Mucosa of rectum (tissue), 2 donors: ENCODE data around the gene CD164L2.
A peak's percentile ranks its signal among the peaks of the same experiment; 100 is the strongest.
"Not testable (repeated sequence)": the region's sequence is repeated elsewhere in the genome, so short reads cannot be mapped to it uniquely, and the experiment has no call there.

Experiments
- H3K27ac ChIP-seq, 2 donors: one replicate each; pipeline ENCODE4 v1.7.0; 2013; ENCODE audit warnings: inconsistent platforms in 2 of 2, low read depth in 2 of 2, low read length in 2 of 2
- H3K27me3 ChIP-seq, 2 donors: one replicate each; pipeline ENCODE4 v1.7.0; 2013; ENCODE audit warnings: low read length in 2 of 2; ENCODE audit not compliant: control insufficient read depth in 2 of 2, insufficient read depth in 2 of 2
- H3K36me3 ChIP-seq, 2 donors: one replicate each; pipeline ENCODE4 v1.7.0; 2013; ENCODE audit warnings: low read length in 2 of 2; ENCODE audit not compliant: control insufficient read depth in 2 of 2, insufficient read depth in 2 of 2
- H3K4me1 ChIP-seq, 2 donors: one replicate each; pipeline ENCODE4 v1.7.0; 2013; ENCODE audit warnings: low read length in 2 of 2, mild to moderate bottlenecking in 1 of 2; ENCODE audit not compliant: control insufficient read depth in 2 of 2, insufficient read depth in 2 of 2
- H3K4me3 ChIP-seq, 2 donors: one replicate each; pipeline ENCODE4 v1.7.0; 2013; ENCODE audit warnings: low read length in 2 of 2
- H3K9ac ChIP-seq, 2 donors: one replicate each; pipeline ENCODE4 v1.7.0; 2013; ENCODE audit warnings: low read length in 2 of 2, low read depth in 1 of 2, mild to moderate bottlenecking in 1 of 2
- H3K9me3 ChIP-seq, 2 donors: one replicate each; pipeline ENCODE4 v1.7.0; 2013; ENCODE audit warnings: low read length in 2 of 2; ENCODE audit not compliant: control insufficient read depth in 2 of 2
- donor health status: healthy.
- donor health status: Normal muscosa, but diverticular disease.

CD164L2 gene

GRCh38 chr1:27418326-27419185 lies 35.4 kb upstream of the CD164L2 start:
- Histone ChIP-seq H3K36me3 (peaks cover 51 to 52% of the 10 kb centered on the region in 2 donors), H3K27ac (peak overlapping the region; percentile 67 to 72), H3K27me3 (no peaks in the 10 kb centered on the region), H3K4me1 (peaks cover 0 to 3% of the 10 kb centered on the region in 2 donors), H3K9me3 (no peaks in the 10 kb centered on the region), H3K9ac (no peak overlapping the region), H3K4me3 (no peak overlapping the region)

DNA sequence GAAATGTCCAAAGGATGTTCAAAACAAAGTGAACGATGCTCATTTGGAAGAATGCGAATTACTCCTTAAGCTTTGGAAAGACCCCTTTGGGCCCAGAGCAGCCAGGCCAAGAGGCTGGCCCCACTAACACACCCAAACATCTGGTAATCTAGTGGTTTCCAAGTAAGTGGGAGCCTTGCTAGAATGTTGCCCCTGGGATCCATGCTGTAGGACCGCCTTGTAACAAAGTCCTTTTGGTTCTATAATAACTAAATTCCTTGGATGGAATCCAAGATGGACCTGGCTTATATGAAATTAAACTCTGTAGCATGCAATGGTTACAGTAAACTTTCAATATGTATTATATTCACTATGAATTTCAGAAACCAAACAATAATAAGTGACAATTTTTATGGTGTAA lies 34.6 kb upstream of the CD164L2 start:
- no peak overlapping the region for H3K9ac ChIP-seq
- H3K27ac ChIP-seq = peak overlapping the region; percentile 67 to 72
- peaks cover 0 to 3% of the 10 kb centered on the region in 2 donors for H3K4me1 ChIP-seq
- H3K36me3 ChIP-seq = peaks cover 60% of the 10 kb centered on the region in 2 donors
- H3K9me3 ChIP-seq = no peaks in the 10 kb centered on the region
- no peaks in the 10 kb centered on the region for H3K27me3 ChIP-seq
- no peak overlapping the region for H3K4me3 ChIP-seq

- Histone ChIP-seq H3K4me3 (no peak overlapping the region), H3K4me1 (peaks cover 0 to 3% of the 10 kb centered on the region in 2 donors), H3K36me3 (peaks cover 70% of the 10 kb centered on the region in 2 donors), H3K27ac (no peak overlapping the region), H3K27me3 (no peaks in the 10 kb centered on the region), H3K9ac (no peak overlapping the region), H3K9me3 (no peaks in the 10 kb centered on the region)
Measured at GRCh38 chr1:27416387-27417111, 33.4 kb upstream of the CD164L2 start.

DNA sequence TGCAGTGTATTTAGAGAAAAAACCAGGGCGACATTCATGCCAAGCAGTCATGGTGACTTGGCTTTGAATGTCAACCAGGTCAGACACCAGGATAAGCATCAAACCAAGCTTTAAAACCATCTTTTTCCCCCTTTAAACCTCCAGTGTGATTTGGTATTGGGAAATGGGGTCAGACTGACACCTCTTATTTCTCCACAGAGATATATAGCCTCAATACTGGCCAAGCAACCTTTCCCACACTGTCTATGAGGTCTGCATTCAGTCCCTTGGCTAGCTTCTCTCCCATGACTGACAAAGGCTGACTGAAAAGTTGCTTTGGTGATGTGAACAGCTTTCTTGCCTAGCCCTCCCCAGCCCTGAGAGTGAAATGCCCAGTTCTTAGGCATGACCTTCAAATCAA lies 31.0 kb upstream of the CD164L2 start:
- no peak overlapping the region for H3K27ac ChIP-seq
- H3K9ac ChIP-seq = no peak overlapping the region
- no peak overlapping the region for H3K4me3 ChIP-seq
- H3K4me1 ChIP-seq = peaks cover 0 to 3% of the 10 kb centered on the region in 2 donors
- H3K36me3 ChIP-seq = peaks cover 87 to 89% of the 10 kb centered on the region in 2 donors
- H3K9me3 ChIP-seq = no peaks in the 10 kb centered on the region
- no peaks in the 10 kb centered on the region for H3K27me3 ChIP-seq

- peaks cover 89% of the 10 kb centered on the region in 2 donors for H3K36me3 ChIP-seq
- H3K4me3 ChIP-seq = no peak overlapping the region
- H3K9me3 ChIP-seq = no peaks in the 10 kb centered on the region
- H3K27ac ChIP-seq = no peak overlapping the region
- H3K9ac ChIP-seq = no peak overlapping the region
- H3K27me3 ChIP-seq = no peaks in the 10 kb centered on the region
- peaks cover 0 to 3% of the 10 kb centered on the region in 2 donors for H3K4me1 ChIP-seq
Measured at GRCh38 chr1:27413004-27413403, 29.9 kb upstream of the CD164L2 start.

DNA sequence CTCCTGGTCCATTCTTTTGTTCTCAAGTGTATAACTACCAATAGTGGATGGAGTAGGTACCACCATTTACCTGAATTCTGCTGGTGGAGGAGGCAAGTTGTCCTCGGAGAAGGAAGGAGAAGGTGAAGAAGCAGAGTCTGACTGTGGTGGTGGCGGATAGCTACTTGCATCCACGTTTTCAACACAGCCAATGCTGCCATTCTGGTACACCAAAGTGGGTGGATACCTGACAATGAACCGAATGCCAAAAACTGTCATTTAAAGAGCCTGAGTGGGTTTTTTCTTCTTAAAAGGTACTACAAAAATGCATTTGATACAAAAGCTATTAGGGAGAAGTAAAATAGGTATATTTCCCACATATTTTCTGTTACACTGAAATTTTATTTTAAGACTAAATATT lies 29.4 kb upstream of the CD164L2 start:
- H3K27ac ChIP-seq = no peak overlapping the region
- H3K36me3 ChIP-seq = peaks cover 89 to 90% of the 10 kb centered on the region in 2 donors
- H3K27me3 ChIP-seq = no peaks in the 10 kb centered on the region
- H3K4me3 ChIP-seq = no peak overlapping the region
- no peak overlapping the region for H3K9ac ChIP-seq
- H3K9me3 ChIP-seq = no peaks in the 10 kb centered on the region
- peaks cover 0 to 2% of the 10 kb centered on the region in 2 donors for H3K4me1 ChIP-seq

- Histone ChIP-seq H3K9me3 (no peaks in the 10 kb centered on the region), H3K27ac (no peak overlapping the region), H3K27me3 (no peaks in the 10 kb centered on the region), H3K9ac (no peak overlapping the region), H3K4me3 (no peak overlapping the region), H3K36me3 (peaks cover 80 to 86% of the 10 kb centered on the region in 2 donors), H3K4me1 (peaks cover 2% of the 10 kb centered on the region in 2 donors)
Measured at GRCh38 chr1:27410709-27411108, 27.6 kb upstream of the CD164L2 start.

DNA sequence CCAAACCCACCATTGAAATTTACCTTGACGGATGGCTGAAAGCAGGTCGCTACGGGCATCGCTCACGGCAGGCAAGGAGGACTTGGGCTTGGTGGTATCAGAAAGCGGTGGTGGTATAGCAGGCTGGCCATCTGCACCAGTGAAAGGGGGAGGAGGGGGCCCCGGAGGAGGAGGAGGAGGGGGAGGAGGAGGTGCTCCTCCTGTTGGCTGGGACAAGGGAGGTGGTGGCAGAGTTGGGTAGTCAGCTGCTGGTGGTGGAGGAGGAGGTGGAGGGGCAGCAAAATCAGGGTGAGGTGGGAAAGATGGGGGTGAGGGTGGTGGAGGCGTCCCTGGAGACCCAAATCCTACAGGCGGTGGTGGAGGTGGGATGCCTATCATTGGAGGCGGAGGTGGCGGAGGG lies 26.5 kb upstream of the CD164L2 start:
- no peaks in the 10 kb centered on the region for H3K9me3 ChIP-seq
- no peak overlapping the region for H3K27ac ChIP-seq

DNA sequence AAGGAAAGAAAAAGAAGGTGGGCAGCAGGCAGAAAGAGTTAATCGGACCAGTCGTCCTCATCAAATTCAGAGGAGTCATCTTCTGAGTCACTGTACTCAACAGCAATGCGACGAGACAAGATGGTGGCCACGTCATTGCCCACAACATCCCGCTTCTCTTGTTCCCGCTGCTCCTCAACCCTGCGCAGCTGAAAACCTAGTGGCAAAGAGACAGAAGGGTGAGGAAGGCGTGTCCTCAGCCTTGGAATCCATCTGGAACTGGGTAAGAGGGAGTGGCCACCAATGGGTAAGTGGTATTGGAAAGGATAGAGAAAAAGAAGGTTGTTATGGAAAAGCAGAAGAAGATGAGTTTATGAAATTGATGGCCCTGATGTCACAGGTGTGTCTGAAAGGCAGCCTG lies 25.0 kb upstream of the CD164L2 start:
- H3K9ac ChIP-seq = no peak overlapping the region
- peaks cover 8 to 9% of the 10 kb centered on the region in 2 donors for H3K4me1 ChIP-seq
- no peak overlapping the region for H3K27ac ChIP-seq
- H3K4me3 ChIP-seq = no peak overlapping the region
- H3K36me3 ChIP-seq = peaks cover 59 to 64% of the 10 kb centered on the region in 2 donors
- H3K27me3 ChIP-seq = no peaks in the 10 kb centered on the region
- no peaks in the 10 kb centered on the region for H3K9me3 ChIP-seq

More for the DNA sequence above, 26.5 kb upstream of the CD164L2 start:
- H3K27me3 ChIP-seq = no peaks in the 10 kb centered on the region
- H3K9ac ChIP-seq = no peak overlapping the region
- peaks cover 73 to 79% of the 10 kb centered on the region in 2 donors for H3K36me3 ChIP-seq
- peaks cover 2% of the 10 kb centered on the region in 2 donors for H3K4me1 ChIP-seq
- no peak overlapping the region for H3K4me3 ChIP-seq

GRCh38 chr1:27406791-27407190 lies 23.7 kb upstream of the CD164L2 start:
- Histone ChIP-seq H3K36me3 (peaks cover 46 to 50% of the 10 kb centered on the region in 2 donors), H3K4me1 (peaks cover 19 to 20% of the 10 kb centered on the region in 2 donors)
- not testable (repeated sequence) for H3K9me3 ChIP-seq, H3K27ac ChIP-seq, H3K9ac ChIP-seq, H3K4me3 ChIP-seq, H3K27me3 ChIP-seq
